CD4-positive, alpha-beta T cell treated with Interleukin-17A for 4 hours (primary cell): ENCODE results near the gene B4GALT5.
"Not testable (repeated sequence)": the region's sequence is repeated elsewhere in the genome, so short reads cannot be mapped to it uniquely, and the experiment has no call there.

Experiments used
- DNase-seq: peaks from one replicate; pipeline ENCODE4 v3.0.0-alpha.2; 2020; ENCODE audit warnings: mixed read lengths

Gene B4GALT5

GRCh38 chr20:49677777-49678758, 35.6 kb downstream of the B4GALT5 start:
- DNase-seq: no peak

GRCh38 chr20:49676581-49677291, 36.9 kb downstream of the B4GALT5 start:
- peak; percentile 45 for DNase-seq

GRCh38 chr20:49675368-49676151, 38.1 kb downstream of the B4GALT5 start:
- no peak for DNase-seq

- no peak for DNase-seq
Observed at GRCh38 chr20:49674383-49675352, 39.0 kb downstream of the B4GALT5 start.

- DNase-seq: no peak
Observed at GRCh38 chr20:49672096-49672664, 41.5 kb downstream of the B4GALT5 start.

- no peak for DNase-seq
Observed at GRCh38 chr20:49671433-49671832, 42.2 kb downstream of the B4GALT5 start.

GRCh38 chr20:49669601-49670189, 44.0 kb downstream of the B4GALT5 start:
- DNase-seq: no peak

GRCh38 chr20:49668878-49669195, 44.8 kb downstream of the B4GALT5 start:
- not testable (repeated sequence) for DNase-seq

GRCh38 chr20:49668181-49668877, 45.3 kb downstream of the B4GALT5 start:
- DNase-seq: peak; percentile 59

GRCh38 chr20:49666911-49667310, 46.8 kb downstream of the B4GALT5 start:
- no peak for DNase-seq

- no peak for DNase-seq
Observed at GRCh38 chr20:49665796-49666195, 47.9 kb downstream of the B4GALT5 start.

GRCh38 chr20:49664612-49665313, 48.9 kb downstream of the B4GALT5 start:
- no peak for DNase-seq

- no peak for DNase-seq
Observed at GRCh38 chr20:49663112-49663511, 50.6 kb downstream of the B4GALT5 start.

GRCh38 chr20:49661560-49662329, 51.9 kb downstream of the B4GALT5 start:
- no peak for DNase-seq

- DNase-seq: no peak
Observed at GRCh38 chr20:49660912-49661311, 52.8 kb downstream of the B4GALT5 start.

GRCh38 chr20:49659056-49659455, 54.6 kb downstream of the B4GALT5 start:
- DNase-seq: no peak

- no peak for DNase-seq
Observed at GRCh38 chr20:49658508-49658907, 55.2 kb downstream of the B4GALT5 start.

GRCh38 chr20:49657118-49657901, 56.4 kb downstream of the B4GALT5 start:
- no peak for DNase-seq
